ENCODE measurements around the gene HACD4. TPM values are rescaled to one million over a fixed set of nuclear protein-coding genes. Genes with fewer than 3 reads are reported as not detected.
A peak's percentile ranks its signal among the peaks of the same experiment; 100 is the strongest.
"Not testable (repeated sequence)": the region's sequence is repeated elsewhere in the genome, so short reads cannot be mapped to it uniquely, and the experiment has no call there.

Gene HACD4
- total and polyA plus RNA-seq, 8 donors: 0.09 to 1.7 (median 0.28) TPM

DNA sequence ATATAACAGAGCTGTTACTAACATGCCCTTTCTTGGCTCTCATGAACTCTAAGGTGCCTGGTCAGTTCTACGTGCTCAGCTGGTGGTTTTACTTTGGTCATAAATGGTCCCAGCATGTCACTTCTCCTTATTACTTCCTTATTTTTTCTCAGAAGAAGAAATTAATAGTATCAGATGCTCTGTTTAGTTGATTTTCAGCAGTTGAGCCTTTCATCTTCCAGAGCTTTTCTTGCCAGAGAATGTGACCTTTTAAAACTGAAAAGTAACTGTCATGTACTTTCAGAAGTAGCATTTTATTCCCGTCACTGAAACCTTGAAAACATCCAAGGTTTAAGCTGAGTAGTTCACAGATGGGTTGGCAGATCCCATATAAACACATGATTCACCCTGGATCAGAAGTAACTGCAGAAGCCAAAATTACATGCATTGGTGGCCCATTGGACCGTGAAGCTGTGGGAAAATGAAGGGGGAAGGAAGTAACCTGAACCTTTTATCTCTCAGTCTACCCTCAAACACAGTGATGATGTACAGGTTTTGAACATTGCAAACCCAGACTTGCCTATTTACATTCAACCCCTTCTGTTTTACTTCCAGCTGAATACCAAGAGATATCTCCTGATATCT is 50.5 kb downstream of the HACD4 start:
- Histone ChIP-seq H3K4me3 (no peak overlapping the region), H3K27me3 (no peaks in the 10 kb centered on the region), H3K4me1 (no peaks in the 10 kb centered on the region), H3K27ac (no peak overlapping the region), H3K9me3 (no peaks in the 10 kb centered on the region), H3K36me3 (peaks cover 0 to 12% (median 0%) of the 10 kb centered on the region in 3 donors)
- ATAC-seq (peak in 2 of 4 donors; percentile 63), DNase-seq (no peak), FAIRE-seq (no peak)
- no peak for TF ChIP-seq CTCF (IDR thresholded peaks at IDR 0.05)
- intact Hi-C loops (cut with DNase I): no loop called here
- WGBS, 2 donors: 86 to 88% methylated on average over 3 of the region's 3 CpGs

DNA sequence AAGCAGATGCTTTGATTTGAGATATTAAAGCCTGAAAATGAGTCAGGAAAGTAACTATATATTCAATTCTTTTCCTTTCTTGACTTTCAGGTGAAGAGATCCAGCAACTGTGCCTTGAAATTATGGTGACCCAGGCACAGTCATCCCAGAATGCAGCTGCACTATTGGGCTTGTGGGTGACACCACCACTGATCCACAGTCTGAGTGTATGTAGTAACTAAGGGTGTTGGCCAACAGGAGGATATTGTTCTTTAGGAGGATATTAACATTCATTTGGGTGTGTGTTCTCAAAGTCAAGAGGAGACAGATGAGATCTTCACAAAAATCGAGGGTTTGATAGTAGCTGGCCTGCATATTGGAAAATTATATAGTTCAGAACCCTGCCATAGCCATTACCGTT is 53.2 kb downstream of the HACD4 start:
- Histone ChIP-seq H3K27me3 (no peaks in the 10 kb centered on the region), H3K4me3 (no peak overlapping the region), H3K4me1 (no peaks in the 10 kb centered on the region), H3K27ac (no peak overlapping the region), H3K9me3 (no peaks in the 10 kb centered on the region), H3K36me3 (peaks cover 0 to 12% (median 0%) of the 10 kb centered on the region in 3 donors)
- WGBS, 2 donors: 78% methylated on average over 2 of the region's 2 CpGs
- FAIRE-seq (no peak), ATAC-seq (no peak), DNase-seq (no peak)
- TF ChIP-seq CTCF (IDR thresholded peaks at IDR 0.05): no peak
- intact Hi-C loops (cut with DNase I): no loop called here

GRCh38 chr9:20974191-20974938 is 57.1 kb downstream of the HACD4 start:
- H3K4me3 ChIP-seq; H3K27me3 ChIP-seq; FAIRE-seq; ATAC-seq; H3K9me3 ChIP-seq; intact Hi-C loops (cut with DNase I); H3K27ac ChIP-seq; H3K4me1 ChIP-seq; DNase-seq: not testable (repeated sequence)
- 80 to 98% methylated on average over 2 of the region's 2 CpGs for WGBS, 2 donors
- peaks cover 0 to 12% (median 0%) of the 10 kb centered on the region in 3 donors for H3K36me3 ChIP-seq

DNA sequence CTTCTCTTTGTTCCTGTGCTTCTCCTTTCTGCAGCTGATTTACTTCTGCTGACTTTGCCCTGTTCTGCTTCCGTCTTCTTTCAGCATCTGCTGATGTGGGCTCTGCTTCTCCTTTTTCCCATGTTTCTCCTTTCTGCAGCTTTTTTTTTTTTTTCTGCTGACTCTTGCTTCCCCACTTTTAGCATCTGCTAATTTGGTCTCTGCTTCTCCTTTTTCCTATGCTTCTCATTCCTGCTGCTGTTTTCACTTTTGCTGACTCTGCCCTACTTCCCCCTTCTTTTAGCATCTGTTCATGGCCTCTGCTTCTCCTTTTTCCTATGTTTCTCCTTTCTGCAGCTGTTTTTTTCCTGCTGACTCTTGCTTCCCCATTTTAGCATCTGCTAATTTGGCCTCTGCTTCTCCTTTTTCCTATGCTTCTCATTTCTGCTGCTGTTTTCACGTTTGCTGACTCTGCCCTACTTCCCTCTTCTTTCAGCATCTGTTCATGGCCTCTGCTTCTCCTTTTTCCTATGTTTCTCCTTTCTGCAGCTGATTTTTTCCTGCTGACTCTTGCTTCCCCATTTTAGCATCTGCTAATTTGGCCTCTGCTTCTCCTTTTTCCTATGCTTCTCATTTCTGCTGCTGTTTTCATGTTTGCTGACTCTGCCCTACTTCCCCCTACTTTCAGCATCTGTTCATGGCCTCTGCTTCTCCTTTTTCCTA is 58.0 kb downstream of the HACD4 start:
- ATAC-seq; DNase-seq; intact Hi-C loops (cut with DNase I); H3K9me3 ChIP-seq; H3K27ac ChIP-seq; H3K4me1 ChIP-seq; FAIRE-seq; H3K27me3 ChIP-seq; H3K4me3 ChIP-seq: not testable (repeated sequence)
- WGBS, 2 donors: 91 to 96% methylated on average over 2 of the region's 2 CpGs
- H3K36me3 ChIP-seq: peaks cover 0 to 12% (median 0%) of the 10 kb centered on the region in 3 donors

DNA sequence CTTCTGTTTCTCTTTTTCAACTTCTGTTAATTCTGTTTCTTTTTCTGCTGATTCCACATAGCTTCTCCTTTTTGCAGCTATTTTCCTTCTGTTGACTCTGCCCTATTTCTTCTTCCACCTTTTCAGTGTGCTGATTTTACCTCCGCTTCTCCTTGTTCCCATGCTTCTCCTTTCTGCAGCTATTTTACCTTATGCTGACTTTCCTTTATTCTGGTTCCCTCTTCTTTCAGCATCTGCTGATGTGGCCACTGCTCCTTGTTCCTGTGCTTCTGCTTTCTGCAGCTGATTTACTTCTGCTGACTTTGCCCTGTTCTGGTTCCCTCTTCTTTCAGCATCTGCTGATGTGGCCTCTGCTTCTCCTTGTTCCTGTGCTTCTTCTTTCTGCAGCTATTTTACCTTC is 58.8 kb downstream of the HACD4 start:
- peaks cover 0 to 2% (median 0%) of the 10 kb centered on the region in 4 donors for H3K27me3 ChIP-seq
- WGBS, 2 donors: 98 to 100% methylated on average over 1 of the region's 1 CpG
- no peak overlapping the region for H3K4me3 ChIP-seq
- intact Hi-C loops (cut with DNase I): no loop called here
- H3K36me3 ChIP-seq: peaks cover 0 to 12% (median 0%) of the 10 kb centered on the region in 3 donors
- no peaks in the 10 kb centered on the region for H3K4me1 ChIP-seq
- ATAC-seq (no peak), FAIRE-seq (no peak), DNase-seq (no peak)
- no peaks in the 10 kb centered on the region for H3K9me3 ChIP-seq
- no peak overlapping the region for H3K27ac ChIP-seq
- no peak for TF ChIP-seq CTCF (IDR thresholded peaks at IDR 0.05)
